Heart left ventricle (tissue), 16 donors: ENCODE results near the gene VSIG2. TPM values are rescaled to one million over a fixed set of nuclear protein-coding genes. Genes with fewer than 3 reads are reported as not detected.

Experiments used
- ATAC-seq, 4 donors: fragments of 200-7000 bp; cut with Tn5 transposase; one replicate each; pipeline ENCODE4 v1.9.1; 2020 to 2022; ENCODE audit warnings: moderate library complexity in 4 of 4, mild to moderate bottlenecking in 3 of 4, moderate number of reproducible peaks in 1 of 4
- DNase-seq, 5 donors: peaks; one replicate each; pipeline ENCODE4 v3.0.0-alpha.2; 2020
- H3K27ac ChIP-seq, 12 donors: fragments of 200-600 bp; sonication (generic) in 4 of 12; one replicate each; pipeline versions ENCODE4 v1.5.0 to v1.8.0; 2016 to 2022; ENCODE audit warnings: mild to moderate bottlenecking in 2 of 12
- H3K27me3 ChIP-seq, 9 donors: fragments of 200-600 bp; sonication (generic) in 2 of 9; one replicate each; pipeline versions ENCODE4 v1.5.1 to v1.8.0; 2016 to 2022; ENCODE audit warnings: mild to moderate bottlenecking in 3 of 9
- H3K36me3 ChIP-seq, 9 donors: fragments of 200-600 bp; sonication (generic) in 2 of 9; one replicate each; pipeline versions ENCODE4 v1.5.0 to v1.8.0; 2018 to 2022; ENCODE audit warnings: mild to moderate bottlenecking in 2 of 9
- H3K4me1 ChIP-seq, 12 donors: fragments of 200-600 bp; sonication (generic) in 4 of 12; one replicate each; pipeline versions ENCODE4 v1.5.0 to v1.8.0; 2016 to 2022; ENCODE audit warnings: mild to moderate bottlenecking in 3 of 12
- H3K4me3 ChIP-seq, 12 donors: fragments of 200-600 bp; sonication (generic) in 4 of 12; one replicate each; pipeline versions ENCODE4 v1.5.0 to v1.8.0; 2017 to 2022; ENCODE audit warnings: mild to moderate bottlenecking in 9 of 12, moderate library complexity in 4 of 12
- H3K9me3 ChIP-seq, 12 donors: fragments of 200-600 bp; sonication (generic) in 4 of 12; one replicate each; pipeline versions ENCODE4 v1.5.0 to v1.8.0; 2016 to 2022; ENCODE audit warnings: mild to moderate bottlenecking in 1 of 12
- CTCF ChIP-seq, 12 donors: fragments of 200-600 bp; sonication (generic) in 4 of 12; IDR thresholded peaks; one replicate each; pipeline versions ENCODE4 v1.5.0 to v1.8.0; 2018 to 2022; ENCODE audit warnings: antibody characterized with exemption in 12 of 12, mild to moderate bottlenecking in 5 of 12
- POLR2A ChIP-seq, 2 donors: fragments of 450-650 bp; IDR thresholded peaks; one replicate each; pipeline ENCODE4 v1.6.1; 2017; ENCODE audit warnings: antibody characterized with exemption in 2 of 2, mild to moderate bottlenecking in 2 of 2, moderate library complexity in 2 of 2
- WGBS, 4 donors: extraction: QIAGEN DNeasy Blood & Tissue Kit in 2 of 4; methylation state at CpG; one replicate each; pipeline versions ENCODE4 v1.1.5 to v1.1.7; 2013 to 2018; 5-methylcytosine and 5-hydroxymethylcytosine counted together
- intact Hi-C, 10 donors: fragments of 100-400 bp; cut with DNase I; formaldehyde crosslinking; loops; one replicate each; pipeline versions ENCODE4 v1.11.1 to v1.14.2; 2022
- polyA plus RNA-seq, 2 donors: library from polyadenylated mRNA; stranded (reverse); fragments of 200-250 nt; gene quantifications; one replicate each; pipeline ENCODE4 v1.2.3, GENCODE V29; 2013
- total RNA-seq, 9 donors: library from RNA; depleted of rRNA in 2 of 9; stranded (reverse); fragments of >200 nt in 2 of 9; fragmentation: NEBNext Ultra II Directional in 3 of 9; extraction: Animal tissue kit (Norgen Biotek cat#: 25700) in 3 of 9; gene quantifications; one replicate each; pipeline versions ENCODE4 v1.1.0 to v1.2.4, GENCODE V29; 2016 to 2023
- donor health status: ischemic (EF 13 %, LVEDD 7.1; RV severe dilation, severe dysfunction).
- donor health status: healthy with polysubstance abuse.
- donor health status: DM: no; HTN: yes; CAD: no.
- donor health status: DM: no; HTN: no; CAD: no.
- donor health status: ischemic (EF 25% LVEDD 6.9; RV normal size, moderate dysfunction).
- donor health status: ischemic (EF 25% LVEDD 5.7; RV mildly dilated, moderate dysfunction).
- donor health status: healthy.
- donor health status: DM: yes; HTN: yes; CAD: no.
- donor health status: ischemic (EF 35%, LVEDD 5.7; RV mildly dilated, moderate dysfunction).
- donor health status: nonischemic (EF 11% LVEDD 7.7; RV severe dilation, severe dysfunction).
- donor health status: DM: yes; HTN: yes; CAD: no.
- donor health status: PGD.
- donor health status: ischemic (EF 29% LVEDD 5.4; RV normal size, mild dysfunction).
- donor health status: nonischemic (EF 23%, LVEDD 6.1; RV moderate dilation, normal function).

Gene VSIG2
- total and polyA plus RNA-seq, 11 donors, result 0.42 to 4.8 (median 1.3) TPM

DNA sequence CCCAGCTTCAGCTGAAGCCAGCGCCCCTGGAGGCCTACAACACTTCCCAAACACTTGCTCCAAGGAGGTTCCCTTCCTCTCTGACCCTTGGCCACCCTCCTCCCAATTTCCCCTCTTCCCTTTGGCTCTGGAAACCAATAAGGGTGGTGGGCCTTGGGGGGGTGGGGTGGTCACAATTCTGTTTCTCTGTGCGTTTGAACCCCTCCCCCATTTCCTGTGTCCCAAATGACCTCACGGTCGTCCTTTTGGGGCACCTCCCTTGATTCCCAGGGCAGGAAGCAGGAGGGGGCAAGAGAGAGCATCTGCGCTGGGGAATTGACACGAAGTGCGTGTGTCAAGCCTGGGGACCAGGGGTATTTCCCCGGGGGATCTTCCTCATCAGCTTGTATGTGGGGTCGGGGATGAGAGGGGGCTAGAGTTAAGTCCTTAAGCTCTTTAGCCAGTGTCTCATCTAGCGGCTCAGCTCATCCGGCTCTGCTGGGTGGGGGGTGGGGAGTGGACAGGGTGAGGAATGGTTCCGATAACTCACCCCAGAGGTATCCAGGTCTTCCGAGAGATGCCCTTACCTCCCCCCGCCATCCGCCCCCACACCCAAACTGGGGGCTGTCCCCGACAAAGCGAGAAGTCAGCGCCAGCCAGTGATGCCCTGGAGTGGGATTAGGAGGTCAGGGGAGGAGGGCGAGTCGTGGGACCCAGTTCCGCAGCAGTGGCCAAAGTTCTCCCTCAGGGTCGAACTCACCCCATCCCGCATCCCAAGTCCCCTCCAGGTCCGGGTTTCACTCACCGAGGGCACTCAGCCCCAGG is 9.4 kb upstream of the VSIG2 start:
- DNase-seq (peak in 4 of 5 donors; percentile 51 to 77 (median 72)), ATAC-seq (peak in 3 of 4 donors; percentile 15 to 53 (median 22))
- peak in 1 of 12 donors; percentile 24 for TF ChIP-seq CTCF (IDR thresholded peaks at IDR 0.05)
- TF ChIP-seq POLR2A (IDR thresholded peaks at IDR 0.05), result no peak
- no peaks in the 10 kb centered on the region for H3K9me3 ChIP-seq
- H3K4me3 ChIP-seq, result peak overlapping the region; percentile 57 to 95 (median 82)
- H3K27me3 ChIP-seq, result peaks cover 0 to 63% (median 36%) of the 10 kb centered on the region in 9 donors
- 14 to 19% (median 16%) methylated on average over 16 to 25 of the region's 25 CpGs for WGBS, 4 donors
- intact Hi-C loops, result loop anchor here in 9 of 10 donors (1.0 to 10.0 kb wide), 11 partner anchors 15 to 93 kb away; partner anchors contain the start of genes SIAE (in 3 of the 9) and SPA17 (in 3 of the 9)
- peak overlapping the region; percentile 81 to 99 (median 94) for H3K27ac ChIP-seq
- peaks cover 0 to 35% (median 19%) of the 10 kb centered on the region in 9 donors for H3K36me3 ChIP-seq
- H3K4me1 ChIP-seq, result peaks cover 0 to 56% (median 35%) of the 10 kb centered on the region in 12 donors

DNA sequence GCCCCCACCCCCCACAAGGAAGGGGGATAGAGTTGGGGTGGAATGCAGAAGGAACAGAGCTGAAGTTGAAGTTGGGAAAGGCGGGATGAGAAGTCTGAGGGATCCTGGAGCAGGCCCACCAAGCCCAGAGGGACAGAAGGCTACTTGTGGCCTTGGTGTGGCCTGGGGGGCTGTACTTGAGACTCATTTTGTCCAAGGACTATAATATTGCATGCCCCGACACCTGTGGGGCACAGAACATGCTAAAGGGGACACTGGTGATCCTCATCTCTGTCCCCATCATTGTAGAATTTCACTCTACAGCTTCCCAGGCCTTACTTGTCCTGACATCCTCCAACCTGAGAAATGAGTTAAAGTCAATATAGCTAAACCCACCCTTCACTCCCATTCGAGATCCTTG is 8.8 kb upstream of the VSIG2 start:
- peaks cover 0 to 64% (median 36%) of the 10 kb centered on the region in 9 donors for H3K27me3 ChIP-seq
- DNase-seq, result no peak
- no peak for ATAC-seq
- peak overlapping the region; percentile 57 to 95 (median 82) for H3K4me3 ChIP-seq
- H3K36me3 ChIP-seq, result peaks cover 0 to 37% (median 18%) of the 10 kb centered on the region in 9 donors
- H3K9me3 ChIP-seq, result no peaks in the 10 kb centered on the region
- H3K27ac ChIP-seq, result peak overlapping the region; percentile 81 to 99 (median 94)
- 40 to 65% (median 56%) methylated on average over 3 of the region's 3 CpGs for WGBS, 4 donors
- peaks cover 0 to 63% (median 41%) of the 10 kb centered on the region in 12 donors for H3K4me1 ChIP-seq
- intact Hi-C loops, result loop anchor here in 6 of 10 donors (2.0 to 10.0 kb wide), 5 partner anchors 14 to 89 kb away; partner anchors contain the start of genes SIAE (in 1 of the 6) and SPA17 (in 1 of the 6)
- TF ChIP-seq CTCF (IDR thresholded peaks at IDR 0.05) (no peak), POLR2A (IDR thresholded peaks at IDR 0.05) (no peak)

GRCh38 chr11:124760205-124760652 is 8.2 kb upstream of the VSIG2 start:
- Histone ChIP-seq H3K4me3 (peak overlapping the region; percentile 57 to 95 (median 82)), H3K36me3 (peaks cover 0 to 37% (median 15%) of the 10 kb centered on the region in 9 donors), H3K4me1 (peaks cover 0 to 68% (median 44%) of the 10 kb centered on the region in 12 donors), H3K27ac (peak overlapping the region; percentile 81 to 99 (median 94)), H3K9me3 (no peaks in the 10 kb centered on the region), H3K27me3 (peaks cover 0 to 64% (median 36%) of the 10 kb centered on the region in 9 donors)
- WGBS, 4 donors, result 2 to 9% (median 4%) methylated on average over 10 to 25 of the region's 25 CpGs
- no peak for TF ChIP-seq CTCF (IDR thresholded peaks at IDR 0.05)
- TF ChIP-seq POLR2A (IDR thresholded peaks at IDR 0.05), result no peak
- ATAC-seq (peak in 2 of 4 donors; percentile 7 to 18), DNase-seq (peak; percentile 60 to 73 (median 68))
- intact Hi-C loops, result loop anchor here in 6 of 10 donors (2.0 to 10.0 kb wide), 5 partner anchors 13 to 88 kb away; partner anchors contain the start of genes SIAE (in 1 of the 6) and SPA17 (in 1 of the 6)
